Neural cell (in vitro differentiated cells): Measurements from ENCODE around the gene DCXR.

Source experiments
- POLR2AphosphoS5 ChIP-seq: IDR thresholded peaks from 2 replicates; pipeline ENCODE4 v1.6.1; 2012
- TAF1 ChIP-seq: IDR thresholded peaks from 2 replicates; pipeline ENCODE4 v1.6.1; 2012; ENCODE audit warnings: low read depth
- TF ChIP-seq, protein P1 (sequence below): fragments of 450-650 bp; IDR thresholded peaks from 2 replicates; pipeline ENCODE4 v1.5.1; 2014; ENCODE audit warnings: antibody characterized with exemption, mild to moderate bottlenecking, moderate library complexity; ENCODE audit not compliant: poor library complexity, severe bottlenecking

GRCh38 chr17:82054351-82055022 lies 17.0 kb upstream of the DCXR start:
- TF ChIP-seq, protein P1, sequence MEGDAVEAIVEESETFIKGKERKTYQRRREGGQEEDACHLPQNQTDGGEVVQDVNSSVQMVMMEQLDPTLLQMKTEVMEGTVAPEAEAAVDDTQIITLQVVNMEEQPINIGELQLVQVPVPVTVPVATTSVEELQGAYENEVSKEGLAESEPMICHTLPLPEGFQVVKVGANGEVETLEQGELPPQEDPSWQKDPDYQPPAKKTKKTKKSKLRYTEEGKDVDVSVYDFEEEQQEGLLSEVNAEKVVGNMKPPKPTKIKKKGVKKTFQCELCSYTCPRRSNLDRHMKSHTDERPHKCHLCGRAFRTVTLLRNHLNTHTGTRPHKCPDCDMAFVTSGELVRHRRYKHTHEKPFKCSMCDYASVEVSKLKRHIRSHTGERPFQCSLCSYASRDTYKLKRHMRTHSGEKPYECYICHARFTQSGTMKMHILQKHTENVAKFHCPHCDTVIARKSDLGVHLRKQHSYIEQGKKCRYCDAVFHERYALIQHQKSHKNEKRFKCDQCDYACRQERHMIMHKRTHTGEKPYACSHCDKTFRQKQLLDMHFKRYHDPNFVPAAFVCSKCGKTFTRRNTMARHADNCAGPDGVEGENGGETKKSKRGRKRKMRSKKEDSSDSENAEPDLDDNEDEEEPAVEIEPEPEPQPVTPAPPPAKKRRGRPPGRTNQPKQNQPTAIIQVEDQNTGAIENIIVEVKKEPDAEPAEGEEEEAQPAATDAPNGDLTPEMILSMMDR: no peak
- TF ChIP-seq POLR2AphosphoS5: no peak
- TF ChIP-seq TAF1: no peak
